ENCODE results near the gene DDX19B.

GRCh38 chr16:70341600-70341999 is 42.6 kb downstream of the DDX19B start:
- TF ChIP-seq POLR2A (IDR thresholded peaks at IDR 0.05; ENCODE audit: extremely low read depth, insufficient read length) (no peak), CTCF (IDR thresholded peaks at IDR 0.05; ENCODE audit: low read depth, low read length) (no peak)
